A549 treated with ZK216348 at 1 μM for 4 hours (cell line): ENCODE measurements around the gene LMNTD2. TPM values are rescaled to one million over a fixed set of nuclear protein-coding genes. Genes with fewer than 3 reads are reported as not detected.

ENCODE experiments used
- total RNA-seq: library from RNA; stranded (reverse); fragments of 200-300 nt; extraction: Qiagen RNA extraction; gene quantifications from 5 replicates; pipeline ENCODE4 v1.2.3, GENCODE V29; 2022; ENCODE audit warnings: low read depth

The LMNTD2 gene, protein sequence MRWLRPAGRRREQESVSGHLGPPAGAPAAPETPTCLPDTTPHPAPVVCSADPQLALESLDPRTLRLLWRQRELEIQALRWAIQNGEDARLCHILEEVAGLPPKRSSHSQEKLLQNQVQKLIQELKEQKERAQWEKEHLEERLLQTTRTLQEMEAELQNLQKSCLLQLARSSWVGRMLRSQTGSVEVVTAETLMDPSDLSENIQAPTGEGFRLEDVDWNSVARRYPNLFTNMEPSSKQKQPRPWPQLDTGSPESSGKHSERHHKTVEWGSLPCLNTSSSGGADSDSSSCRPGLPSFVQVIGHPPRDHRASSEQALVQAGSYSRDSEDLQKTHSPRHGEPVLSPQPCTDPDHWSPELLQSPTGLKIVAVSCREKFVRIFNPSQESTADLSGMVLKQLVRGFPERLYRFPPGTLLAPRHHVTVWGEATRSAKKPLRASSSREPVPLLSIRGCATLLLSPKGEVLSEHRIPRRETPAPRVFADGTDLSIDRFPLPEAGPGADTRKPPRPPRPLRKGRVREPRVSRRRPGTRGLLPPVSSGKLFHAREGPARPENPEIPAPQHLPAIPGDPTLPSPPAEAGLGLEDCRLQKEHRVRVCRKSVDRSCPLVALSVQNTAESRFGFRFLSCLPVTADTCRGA
- 1.5 to 4.4 TPM (median 2.8 TPM) in 5 replicates for total RNA-seq

DNA sequence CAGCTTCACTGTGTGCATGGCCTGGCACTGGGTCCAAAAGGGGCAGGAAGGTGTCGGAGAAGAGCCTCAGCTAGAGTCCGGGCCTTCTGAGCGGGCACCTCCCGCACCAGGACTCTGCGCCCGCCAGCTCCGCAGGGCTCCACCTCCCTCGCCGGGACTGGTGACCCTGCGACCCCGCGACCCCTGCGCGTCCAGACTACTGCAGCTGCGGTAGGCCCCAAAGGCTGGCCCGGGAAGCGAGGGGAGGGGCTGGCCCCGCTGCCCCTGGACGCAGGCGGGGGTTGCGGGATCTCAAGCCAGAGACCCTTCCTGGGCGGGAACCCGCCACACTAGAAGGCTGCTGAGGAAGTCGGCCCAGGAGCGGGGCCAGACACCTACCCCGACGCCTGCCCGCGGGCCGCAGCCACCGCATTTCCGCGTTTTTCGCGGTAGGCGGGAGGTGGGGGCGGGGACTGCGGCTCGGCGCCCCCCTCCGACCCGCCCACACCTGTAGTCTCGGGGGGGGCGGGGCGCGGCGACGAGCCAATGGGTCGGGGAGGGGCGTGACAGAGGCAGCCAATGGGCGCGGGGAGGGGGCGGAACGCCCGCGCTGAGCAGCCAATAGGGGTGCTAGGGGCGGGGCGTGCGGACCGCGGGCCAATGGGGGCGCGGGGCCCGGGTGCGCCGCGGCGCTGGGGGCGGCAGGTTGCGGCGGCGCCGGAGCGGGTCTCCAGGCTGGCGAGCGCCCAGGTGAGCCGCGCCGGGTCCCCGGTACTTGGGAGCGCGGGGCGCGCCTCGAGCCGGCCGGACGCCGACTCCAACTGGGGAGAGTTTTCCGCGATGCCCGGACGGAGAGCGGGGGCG is at the start of gene LMNTD2, which contains the start of gene RASSF7:
Gene LMNTD2, minus strand, starts transcription at position 434 of the 843 bp plus-strand sequence. Its CDS starts 22 bp downstream, at position 412.
Gene RASSF7, plus strand, starts transcription at position 666 of the 843 bp plus-strand sequence. CDS start 799 bp downstream, outside the sequence.

DNA sequence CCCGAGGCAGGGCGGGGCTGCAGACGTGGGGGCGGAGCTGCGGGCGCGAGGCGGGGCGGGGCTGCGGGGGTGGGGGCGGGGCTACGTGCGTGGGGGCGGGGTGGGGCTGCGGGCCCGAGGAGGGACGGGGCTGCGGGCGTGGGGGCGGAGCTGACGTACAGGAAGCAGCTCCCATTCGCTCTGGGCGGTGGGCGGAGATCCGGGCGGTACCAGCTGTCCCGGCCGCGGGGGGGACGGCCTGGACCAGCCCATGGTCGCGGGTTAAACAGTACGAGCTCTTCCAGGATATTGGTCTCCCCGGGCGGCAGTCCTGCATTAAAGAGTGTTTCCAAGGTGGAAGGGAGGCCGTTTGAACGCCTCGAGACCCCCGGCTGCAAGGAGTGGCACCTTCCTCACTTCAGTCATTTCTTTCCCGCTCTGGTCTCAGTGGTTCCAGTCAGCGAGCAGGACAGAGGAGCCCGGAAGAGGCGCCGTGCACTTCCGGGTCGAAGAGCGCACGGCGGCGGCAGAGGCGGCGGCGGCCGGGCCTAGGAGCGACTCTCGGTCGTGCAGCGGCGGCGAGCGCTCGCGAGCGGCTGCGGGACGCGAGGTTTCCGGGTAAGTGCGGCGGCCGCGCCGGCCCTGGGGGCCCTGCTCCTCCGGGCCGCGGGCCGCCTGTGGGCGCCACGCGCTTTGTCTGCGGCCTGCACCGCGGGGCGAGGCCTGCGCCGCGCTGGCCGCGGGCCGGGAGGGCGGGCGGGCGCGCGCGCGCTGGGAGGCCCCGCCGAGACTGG is 15.6 kb upstream of the LMNTD2 start, which contains the start of gene PHRF1:
Gene PHRF1, plus strand, starts transcription at position 475 of the 773 bp plus-strand sequence. CDS start 5,043 bp downstream, outside the sequence.

GRCh38 chr11:536841-537621 is 23.5 kb downstream of the LMNTD2 start, which contains the start of gene LRRC56:
LRRC56 (plus strand) TSS chr11:537527; CDS start chr11:540685, 3,158 bp downstream.

GRCh38 chr11:535519-536454 is 24.8 kb downstream of the LMNTD2 start, which contains the start of gene HRAS:
HRAS (minus strand) TSS chr11:535576.

DNA sequence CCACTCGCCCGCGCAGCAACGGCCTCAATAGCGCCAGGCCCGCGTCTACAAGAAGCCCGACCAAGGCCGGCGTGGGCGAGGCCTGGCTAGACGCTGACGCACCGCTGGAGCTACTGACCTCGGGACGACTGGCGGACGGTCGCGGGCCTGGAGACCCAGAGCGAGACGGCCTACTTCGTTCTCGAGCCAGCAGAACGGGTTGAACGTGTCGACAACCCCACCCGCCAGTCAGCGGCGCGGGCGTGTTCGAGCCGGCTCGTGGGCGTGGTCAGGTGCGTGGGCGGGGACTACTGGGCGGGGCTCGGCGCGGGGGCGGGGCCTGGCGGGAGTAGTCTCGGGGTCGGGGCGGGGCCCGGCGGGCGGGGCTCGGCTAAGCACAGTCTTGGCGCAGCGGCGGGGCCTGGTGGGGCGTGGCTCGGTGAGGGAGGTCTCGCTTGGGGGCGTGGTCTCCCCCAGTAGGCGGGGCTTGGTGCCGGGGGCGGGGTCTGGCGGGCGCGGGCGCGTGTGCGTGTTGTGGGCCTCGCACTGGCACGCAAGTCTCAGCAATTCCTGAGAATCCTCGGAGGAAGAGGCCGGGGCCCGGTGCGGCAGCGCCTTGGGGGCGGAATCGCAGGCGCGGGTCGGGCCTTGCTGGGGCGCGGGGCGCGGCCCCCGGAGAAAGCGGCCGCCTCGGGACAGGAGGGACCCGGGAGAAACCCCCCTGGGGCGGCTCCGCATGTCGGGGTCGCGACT is 53.4 kb downstream of the LMNTD2 start, which contains the start of gene RNH1:
Gene RNH1, minus strand, starts transcription at position 248 of the 732 bp plus-strand sequence. CDS start 5,080 bp downstream, outside the sequence.

Other genes with a start within 250 kb of the LMNTD2 start
- gene IFITM1, start 246.7 kb downstream of the LMNTD2 start, total RNA-seq = 0.26 to 0.53 TPM (median 0.51 TPM) in 3 of 5 replicates, not detected in the others
- gene IFITM3, start 239.9 kb downstream of the LMNTD2 start, total RNA-seq = 20.3 to 33.7 TPM (median 31.1 TPM) in 5 replicates
- gene B4GALNT4, start 191.2 kb downstream of the LMNTD2 start, total RNA-seq = 11.3 to 21.7 TPM (median 14.1 TPM) in 5 replicates
- 23.3 to 42.5 TPM (median 38.8 TPM) in 5 replicates for gene PKP3, start 166.5 kb downstream of the LMNTD2 start, total RNA-seq
- gene SIGIRR, start 145.7 kb downstream of the LMNTD2 start, total RNA-seq = 57.1 to 99.3 TPM (median 83.7 TPM) in 5 replicates
- gene ANO9, start 118.7 kb downstream of the LMNTD2 start, total RNA-seq = 0.44 to 1.5 TPM (median 1.1 TPM) in 5 replicates
- 26.9 to 53.0 TPM (median 47.1 TPM) in 5 replicates for gene PTDSS2, start 110.5 kb downstream of the LMNTD2 start, total RNA-seq
- 101 to 180 TPM (median 170 TPM) in 5 replicates for gene RNH1, start 53.5 kb downstream of the LMNTD2 start, total RNA-seq
- 79.3 to 152 TPM (median 149 TPM) in 5 replicates for gene HRAS, start 25.2 kb downstream of the LMNTD2 start, total RNA-seq
- 0.28 to 1.1 TPM (median 0.82 TPM) in 5 replicates for gene LRRC56, start 23.2 kb downstream of the LMNTD2 start, total RNA-seq
- 23.6 to 49.6 TPM (median 43.2 TPM) in 5 replicates for gene RASSF7, start 232 bp upstream of the LMNTD2 start, total RNA-seq
- gene PHRF1, start 15.7 kb upstream of the LMNTD2 start, total RNA-seq = 20.3 to 39.1 TPM (median 37.2 TPM) in 5 replicates
- 3.3 to 7.2 TPM (median 6.7 TPM) in 5 replicates for gene IRF7, start 55.2 kb upstream of the LMNTD2 start, total RNA-seq
- gene CDHR5, start 64.2 kb upstream of the LMNTD2 start, total RNA-seq = 0.04 TPM in 1 of 5 replicates, not detected in the others
- gene SCT, start 66.4 kb upstream of the LMNTD2 start, total RNA-seq = not detected in 5 replicates
- 0.24 to 0.51 TPM (median 0.35 TPM) in 4 of 5 replicates, not detected in the other for gene DRD4, start 76.5 kb upstream of the LMNTD2 start, total RNA-seq
- gene DEAF1, start 134.5 kb upstream of the LMNTD2 start, total RNA-seq = 23.5 to 35.5 TPM (median 33.7 TPM) in 5 replicates
- gene TMEM80, start 135.1 kb upstream of the LMNTD2 start, total RNA-seq = 5.4 to 11.1 TPM (median 9.6 TPM) in 5 replicates
- gene EPS8L2, start 145.5 kb upstream of the LMNTD2 start, total RNA-seq = 64.8 to 145 TPM (median 118 TPM) in 5 replicates
- 387 to 468 TPM (median 402 TPM) in 5 replicates for gene TALDO1, start 186.7 kb upstream of the LMNTD2 start, total RNA-seq
- 29.4 to 58.7 TPM (median 49.3 TPM) in 5 replicates for gene GATD1, start 216.7 kb upstream of the LMNTD2 start, total RNA-seq
- gene CEND1, start 229.4 kb upstream of the LMNTD2 start, total RNA-seq = 2.1 to 2.6 TPM (median 2.4 TPM) in 5 replicates
- gene SLC25A22, start 237.5 kb upstream of the LMNTD2 start, total RNA-seq = 17.4 to 39.6 TPM (median 35.3 TPM) in 5 replicates
- gene PIDD1, start 244.5 kb upstream of the LMNTD2 start, total RNA-seq = 6.5 to 17.3 TPM (median 13.0 TPM) in 5 replicates
- gene RPLP2, start 249.2 kb upstream of the LMNTD2 start, total RNA-seq = 1,646 to 2,381 TPM (median 2,232 TPM) in 5 replicates